BE2C (cell line): ENCODE data around the gene PARP6.

Experiments used
- DNase-seq: peaks from one replicate; pipeline ENCODE4 v3.0.0-alpha.2; 2020
- H3K27me3 ChIP-seq: fragments of 250-450 bp; sonication (Bioruptor Pico); 2 replicates; pipeline ENCODE4 v1.5.1; 2020; ENCODE audit warnings: mild to moderate bottlenecking
- H3K36me3 ChIP-seq: fragments of 250-450 bp; sonication (Bioruptor Pico); 2 replicates; pipeline ENCODE4 v1.5.1; 2020; ENCODE audit warnings: mild to moderate bottlenecking
- H3K4me1 ChIP-seq: fragments of 250-450 bp; sonication (Bioruptor Pico); 2 replicates; pipeline ENCODE4 v1.5.1; 2020
- H3K4me3 ChIP-seq: 2 replicates; pipeline ENCODE4 v1.5.1; 2011; ENCODE audit warnings: low read depth, low read length
- H3K9me3 ChIP-seq: fragments of 250-450 bp; sonication (Bioruptor Pico); 2 replicates; pipeline ENCODE4 v1.5.1; 2020
- TF ChIP-seq, protein P1 (sequence below): IDR thresholded peaks from 2 replicates; pipeline ENCODE4 v1.5.1; 2012; ENCODE audit warnings: mild to moderate bottlenecking, low read depth, low read length

PARP6 gene

GRCh38 chr15:72302955-72303354, 30.6 kb upstream of the PARP6 start:
- H3K9me3 ChIP-seq, result no peaks in the 10 kb centered on the region
- H3K27me3 ChIP-seq, result no peaks in the 10 kb centered on the region
- H3K4me1 ChIP-seq, result no peaks in the 10 kb centered on the region
- TF ChIP-seq, protein P1, sequence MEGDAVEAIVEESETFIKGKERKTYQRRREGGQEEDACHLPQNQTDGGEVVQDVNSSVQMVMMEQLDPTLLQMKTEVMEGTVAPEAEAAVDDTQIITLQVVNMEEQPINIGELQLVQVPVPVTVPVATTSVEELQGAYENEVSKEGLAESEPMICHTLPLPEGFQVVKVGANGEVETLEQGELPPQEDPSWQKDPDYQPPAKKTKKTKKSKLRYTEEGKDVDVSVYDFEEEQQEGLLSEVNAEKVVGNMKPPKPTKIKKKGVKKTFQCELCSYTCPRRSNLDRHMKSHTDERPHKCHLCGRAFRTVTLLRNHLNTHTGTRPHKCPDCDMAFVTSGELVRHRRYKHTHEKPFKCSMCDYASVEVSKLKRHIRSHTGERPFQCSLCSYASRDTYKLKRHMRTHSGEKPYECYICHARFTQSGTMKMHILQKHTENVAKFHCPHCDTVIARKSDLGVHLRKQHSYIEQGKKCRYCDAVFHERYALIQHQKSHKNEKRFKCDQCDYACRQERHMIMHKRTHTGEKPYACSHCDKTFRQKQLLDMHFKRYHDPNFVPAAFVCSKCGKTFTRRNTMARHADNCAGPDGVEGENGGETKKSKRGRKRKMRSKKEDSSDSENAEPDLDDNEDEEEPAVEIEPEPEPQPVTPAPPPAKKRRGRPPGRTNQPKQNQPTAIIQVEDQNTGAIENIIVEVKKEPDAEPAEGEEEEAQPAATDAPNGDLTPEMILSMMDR, result no peak
- H3K4me3 ChIP-seq, result no peak overlapping the region
- DNase-seq, result no peak
- no peaks in the 10 kb centered on the region for H3K36me3 ChIP-seq

GRCh38 chr15:72289597-72290325, 17.4 kb upstream of the PARP6 start:
- Histone ChIP-seq H3K4me3 (no peak overlapping the region), H3K9me3 (no peaks in the 10 kb centered on the region), H3K36me3 (no peaks in the 10 kb centered on the region), H3K27me3 (no peaks in the 10 kb centered on the region), H3K4me1 (no peaks in the 10 kb centered on the region)
- TF ChIP-seq, protein P1, result no peak
- no peak for DNase-seq

- no peaks in the 10 kb centered on the region for H3K4me1 ChIP-seq
- H3K36me3 ChIP-seq, result no peaks in the 10 kb centered on the region
- no peaks in the 10 kb centered on the region for H3K27me3 ChIP-seq
- H3K4me3 ChIP-seq, result no peak overlapping the region
- H3K9me3 ChIP-seq, result no peaks in the 10 kb centered on the region
- TF ChIP-seq, protein P1, result no peak
- no peak for DNase-seq
Observed at GRCh38 chr15:72288796-72289596, 16.6 kb upstream of the PARP6 start.

DNA sequence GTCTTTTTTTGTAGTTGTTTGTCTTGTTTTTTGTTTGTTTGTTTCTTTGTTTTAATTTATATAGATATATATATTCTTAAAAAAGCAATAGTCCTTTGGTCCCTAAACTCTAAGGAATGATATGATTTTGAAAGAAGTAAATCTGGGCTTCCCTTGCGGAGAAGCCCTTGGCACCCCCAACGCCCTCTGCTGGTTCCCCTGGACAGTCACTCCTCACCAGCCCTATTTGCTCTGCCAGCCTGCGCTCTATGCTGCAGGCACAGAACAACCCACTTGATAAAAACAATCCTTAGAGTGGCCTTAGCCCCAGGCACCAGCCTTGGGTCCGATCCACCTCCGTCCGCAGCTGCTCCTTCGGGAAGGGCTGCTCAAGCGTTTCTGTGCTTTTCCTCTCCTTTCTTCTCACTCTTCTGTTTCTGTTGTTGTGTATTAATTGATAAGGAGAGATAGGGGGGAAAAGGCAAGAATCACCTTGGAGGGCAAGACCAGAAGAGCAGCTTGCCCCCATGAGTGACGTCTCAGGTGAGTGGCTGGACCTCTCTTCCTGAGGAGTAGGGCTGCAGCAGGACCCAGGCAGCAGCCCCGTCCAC, 13.7 kb upstream of the PARP6 start:
- peak; percentile 68 for DNase-seq
- TF ChIP-seq, protein P1, result peak; percentile 78
- Histone ChIP-seq H3K27me3 (no peaks in the 10 kb centered on the region), H3K36me3 (no peaks in the 10 kb centered on the region), H3K4me1 (no peaks in the 10 kb centered on the region), H3K4me3 (no peak overlapping the region), H3K9me3 (no peaks in the 10 kb centered on the region)

DNA sequence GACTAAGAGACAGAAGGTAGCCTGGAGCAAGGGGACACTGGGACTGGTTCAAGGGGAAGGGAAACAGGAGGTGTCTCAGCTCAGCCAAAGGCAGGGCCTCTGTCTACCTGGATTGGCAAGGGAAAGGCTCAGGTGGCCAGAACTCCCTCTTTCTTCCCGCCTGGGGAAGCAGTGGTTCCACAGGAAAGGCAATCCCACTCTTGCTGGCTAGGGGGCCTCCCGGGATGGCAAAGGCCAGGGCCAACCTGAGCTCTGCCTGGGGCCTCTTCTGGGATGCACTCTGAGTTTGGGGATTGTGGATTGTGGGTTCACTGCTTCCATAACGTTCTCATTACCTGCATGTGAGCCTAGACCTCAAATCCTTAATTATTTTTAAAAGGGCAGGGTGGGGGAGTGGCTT, 13.0 kb upstream of the PARP6 start:
- no peaks in the 10 kb centered on the region for H3K36me3 ChIP-seq
- no peaks in the 10 kb centered on the region for H3K4me1 ChIP-seq
- no peaks in the 10 kb centered on the region for H3K9me3 ChIP-seq
- TF ChIP-seq, protein P1, result no peak
- no peak overlapping the region for H3K4me3 ChIP-seq
- no peaks in the 10 kb centered on the region for H3K27me3 ChIP-seq
- DNase-seq, result no peak

GRCh38 chr15:72284781-72285180, 12.4 kb upstream of the PARP6 start:
- Histone ChIP-seq H3K9me3 (no peaks in the 10 kb centered on the region), H3K27me3 (no peaks in the 10 kb centered on the region), H3K36me3 (no peaks in the 10 kb centered on the region), H3K4me1 (no peaks in the 10 kb centered on the region), H3K4me3 (no peak overlapping the region)
- TF ChIP-seq, protein P1, result no peak
- no peak for DNase-seq
